Right cardiac atrium (tissue), 5 donors: Measurements from ENCODE around the gene HLA-B. TPM values are rescaled to one million over a fixed set of nuclear protein-coding genes. Genes with fewer than 3 reads are reported as not detected.
"Not testable (repeated sequence)": the region's sequence is repeated elsewhere in the genome, so short reads cannot be mapped to it uniquely, and the experiment has no call there.

Source experiments
- ATAC-seq, 2 donors: fragments of 200-7000 bp; cut with Tn5 transposase; one replicate each; pipeline versions ENCODE4 v1.8.0 to v1.9.1; 2020; ENCODE audit warnings: moderate library complexity in 2 of 2, mild to moderate bottlenecking in 1 of 2
- DNase-seq, 3 donors: peaks; one replicate each; pipeline ENCODE4 v3.0.0-alpha.2; 2020
- H3K27ac ChIP-seq: one replicate; pipeline ENCODE4 v1.5.1; 2013; ENCODE audit warnings: mild to moderate bottlenecking, low read length, control low read depth, moderate library complexity
- H3K27me3 ChIP-seq: one replicate; pipeline ENCODE4 v1.6.1; 2013; ENCODE audit not compliant: control insufficient read depth, insufficient read depth
- H3K4me1 ChIP-seq: one replicate; pipeline ENCODE4 v1.6.1; 2013; ENCODE audit warnings: low read length; ENCODE audit not compliant: control insufficient read depth, insufficient read depth
- H3K4me3 ChIP-seq: one replicate; pipeline ENCODE4 v1.5.1; 2013; ENCODE audit warnings: low read length, control low read depth
- H3K9me3 ChIP-seq: one replicate; pipeline ENCODE4 v1.6.1; 2013; ENCODE audit warnings: low read length; ENCODE audit not compliant: control insufficient read depth
- WGBS: extraction: QIAGEN DNeasy Blood & Tissue Kit; methylation state at CpG from one replicate; pipeline ENCODE4 v1.1.7; 2013; 5-methylcytosine and 5-hydroxymethylcytosine counted together
- intact Hi-C, 4 donors: fragments of 100-400 bp; cut with DNase I; formaldehyde crosslinking; loops; one replicate each; pipeline versions ENCODE4 v1.11.0 to v1.14.0; 2022 to 2023
- polyA plus RNA-seq: library from polyadenylated mRNA; stranded (reverse); fragments of 200-250 nt; gene quantifications from one replicate; pipeline ENCODE4 v1.2.3, GENCODE V29; 2013
- total RNA-seq, 4 donors: library from RNA; stranded (reverse); fragmentation: NEBNext Ultra II Directional; extraction: Animal tissue kit (Norgen Biotek cat#: 25700); gene quantifications; one replicate each; pipeline ENCODE4 v1.2.1, GENCODE V29; 2021
- donor health status: healthy with polysubstance abuse.
- donor health status: DM: no; HTN: yes; CAD: no.
- donor health status: DM: no; HTN: no; CAD: no.
- donor health status: DM: no; HTN: yes; CAD: no; lungs with severe emphysema.
- donor health status: DM: yes; HTN: yes; CAD: no.

The HLA-B gene
- total and polyA plus RNA-seq, 5 donors, result 283 to 475 (median 411) TPM

DNA sequence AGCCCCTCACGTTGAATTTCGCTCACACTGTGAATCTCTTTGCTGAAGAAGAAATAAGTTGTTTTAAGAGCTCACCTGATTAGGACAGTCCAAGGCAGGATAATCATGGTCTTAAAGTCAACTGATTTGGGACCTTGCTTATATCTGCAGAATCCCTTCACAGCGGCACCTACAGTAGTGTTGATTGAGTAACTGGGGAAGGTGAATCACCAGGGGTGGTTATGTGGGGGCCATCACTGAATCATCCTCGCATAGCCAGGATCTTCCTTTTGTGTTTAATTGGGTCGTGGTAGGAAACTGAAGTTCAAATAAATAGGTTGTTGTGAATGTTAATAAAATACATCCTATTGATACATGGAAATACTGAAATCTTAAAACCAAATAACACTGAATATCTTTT, 26.2 kb upstream of the HLA-B start:
- no peaks in the 10 kb centered on the region for H3K9me3 ChIP-seq
- intact Hi-C loops, result no loop called here
- H3K4me3 ChIP-seq, result no peak overlapping the region
- H3K27me3 ChIP-seq, result no peaks in the 10 kb centered on the region
- no peak overlapping the region for H3K27ac ChIP-seq
- DNase-seq, result no peak
- 65% methylated on average over 5 of the region's 5 CpGs for WGBS
- no peaks in the 10 kb centered on the region for H3K4me1 ChIP-seq
- no peak for ATAC-seq

DNA sequence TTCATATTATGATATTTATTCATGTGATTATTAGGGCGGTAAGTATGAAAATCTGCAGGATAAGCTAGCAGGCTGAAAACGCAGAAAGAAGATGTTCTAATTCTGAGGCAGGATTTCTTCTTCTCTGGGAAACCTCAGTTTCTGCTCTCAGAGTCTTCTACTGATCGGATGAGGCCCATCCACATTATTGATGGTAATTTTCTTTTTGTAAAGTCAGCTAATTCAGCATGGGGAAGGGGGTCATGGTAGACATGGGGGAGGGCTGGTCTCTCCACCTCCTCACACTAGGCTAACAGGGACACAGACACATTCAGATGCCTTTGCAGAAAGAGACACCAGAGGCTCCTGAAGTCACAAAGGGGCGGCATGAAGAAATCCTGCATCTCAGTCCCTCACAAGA, 24.7 kb upstream of the HLA-B start:
- no peaks in the 10 kb centered on the region for H3K9me3 ChIP-seq
- H3K27ac ChIP-seq, result no peak overlapping the region
- no peak for DNase-seq
- no peak overlapping the region for H3K4me3 ChIP-seq
- intact Hi-C loops, result no loop called here
- no peaks in the 10 kb centered on the region for H3K27me3 ChIP-seq
- 78% methylated on average over 4 of the region's 4 CpGs for WGBS
- no peaks in the 10 kb centered on the region for H3K4me1 ChIP-seq
- no peak for ATAC-seq

DNA sequence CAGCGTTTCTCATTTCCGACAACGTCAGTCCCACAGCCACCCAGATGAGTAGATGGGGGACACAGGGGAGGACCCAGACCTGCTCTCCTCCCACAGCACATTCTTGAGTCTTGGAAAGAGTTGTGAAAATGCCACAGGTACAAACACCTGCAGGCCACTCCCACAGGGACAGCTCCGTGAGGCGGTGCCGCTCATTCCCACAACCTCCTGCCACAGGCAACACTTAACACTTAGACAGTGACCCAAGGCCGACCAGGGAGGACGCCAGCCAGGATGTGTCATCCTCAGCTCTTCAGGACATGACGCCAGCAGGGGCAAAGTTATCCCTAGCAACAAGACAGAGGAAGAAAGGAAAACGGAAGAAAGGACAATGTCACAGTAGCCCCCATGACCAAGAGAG, 22.9 kb upstream of the HLA-B start:
- intact Hi-C loops, result loop anchor here in 1 of 4 donors (10.0 kb wide), 1 partner anchor 245 kb away; the partner anchor contains the start of gene PSORS1C2
- Histone ChIP-seq H3K4me1 (no peaks in the 10 kb centered on the region), H3K9me3 (no peaks in the 10 kb centered on the region), H3K27me3 (no peaks in the 10 kb centered on the region), H3K4me3 (no peak overlapping the region), H3K27ac (no peak overlapping the region)
- 54% methylated on average over 10 of the region's 10 CpGs for WGBS
- no peak for DNase-seq
- ATAC-seq, result no peak

DNA sequence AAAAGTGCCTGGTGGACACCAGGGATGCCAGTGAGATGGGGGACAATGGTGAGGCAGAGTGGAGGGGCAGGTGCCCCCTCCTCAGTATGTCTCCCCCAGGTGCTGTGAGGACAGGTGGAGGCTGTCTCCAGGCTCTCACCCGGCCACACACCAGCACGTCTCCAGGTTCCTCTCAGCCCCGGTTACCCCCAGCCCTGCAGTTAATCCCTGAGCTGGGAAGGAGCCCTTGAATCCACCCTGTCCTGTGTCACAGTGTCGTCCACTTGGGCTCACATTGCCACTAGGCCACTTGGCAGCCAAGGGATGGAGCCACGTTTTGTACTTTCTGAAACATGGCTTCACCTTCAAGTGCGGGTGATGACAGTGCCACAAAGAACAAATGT, 21.7 kb upstream of the HLA-B start:
- DNase-seq, result no peak
- no peak for ATAC-seq
- Histone ChIP-seq H3K4me3 (no peak overlapping the region), H3K27me3 (no peaks in the 10 kb centered on the region), H3K9me3 (no peaks in the 10 kb centered on the region), H3K4me1 (no peaks in the 10 kb centered on the region), H3K27ac (no peak overlapping the region)
- intact Hi-C loops, result loop anchor here in 1 of 4 donors (10.0 kb wide), 1 partner anchor 244 kb away; the partner anchor contains the start of gene PSORS1C2
- WGBS, result 66% methylated on average over 6 of the region's 6 CpGs

DNA sequence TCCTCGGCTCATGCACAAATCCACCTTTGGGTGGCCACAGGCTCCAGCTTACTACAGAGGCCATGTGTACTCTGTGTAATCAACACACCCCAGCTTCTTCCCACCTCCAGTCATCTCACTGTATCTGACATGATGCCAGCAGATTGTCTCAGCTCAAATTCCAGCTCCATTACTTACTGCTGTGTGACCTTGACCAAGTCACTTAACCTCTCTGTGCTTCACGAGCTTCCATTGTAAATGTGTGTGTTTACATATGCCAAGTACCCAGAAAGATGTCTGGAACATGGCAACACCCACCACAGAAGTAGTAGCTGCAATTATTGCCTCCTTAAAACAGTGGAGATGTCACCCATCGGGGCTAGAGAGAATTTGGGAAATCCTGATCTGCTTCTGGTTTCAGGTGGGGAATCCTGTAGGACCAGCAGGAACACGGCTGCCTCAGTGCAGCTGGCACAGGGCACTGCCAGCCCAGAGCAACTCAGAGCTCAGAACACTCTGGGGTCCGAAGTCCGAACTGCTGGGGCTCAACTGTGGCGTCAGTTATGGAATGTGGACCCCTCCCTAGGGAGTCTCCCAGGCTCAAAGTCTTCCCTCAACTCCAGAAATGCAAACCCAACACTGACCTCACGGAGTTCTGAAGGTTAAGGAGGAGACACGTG, 21.2 kb upstream of the HLA-B start:
- H3K4me1 ChIP-seq, result no peaks in the 10 kb centered on the region
- H3K27ac ChIP-seq, result no peak overlapping the region
- intact Hi-C loops, result loop anchor here in 1 of 4 donors (10.0 kb wide), 1 partner anchor 243 kb away; the partner anchor contains the start of gene PSORS1C2
- H3K9me3 ChIP-seq, result no peaks in the 10 kb centered on the region
- no peaks in the 10 kb centered on the region for H3K27me3 ChIP-seq
- WGBS, result 53% methylated on average over 9 of the region's 9 CpGs
- no peak for DNase-seq
- H3K4me3 ChIP-seq, result no peak overlapping the region
- no peak for ATAC-seq

DNA sequence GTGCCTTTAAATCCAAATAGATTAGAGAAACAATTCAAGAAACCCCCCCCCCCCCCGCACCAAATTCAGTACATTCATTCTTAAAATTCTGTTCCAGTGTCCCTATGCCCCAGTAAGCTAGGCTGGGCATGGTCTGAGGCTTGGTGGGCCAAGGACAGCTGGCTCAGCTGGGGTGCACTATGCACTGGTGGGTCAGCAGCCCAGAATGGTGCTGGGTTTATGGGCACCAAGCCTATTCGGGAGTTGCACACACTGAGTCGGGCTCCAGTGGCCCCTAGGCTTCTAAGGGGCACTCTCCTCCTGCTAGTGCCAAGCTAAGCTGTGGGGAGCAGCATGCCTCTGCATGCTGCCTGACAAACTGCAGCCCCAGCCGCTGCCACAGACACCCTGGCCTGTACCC, 20.1 kb upstream of the HLA-B start:
- Histone ChIP-seq H3K4me1 (no peaks in the 10 kb centered on the region), H3K4me3 (no peak overlapping the region), H3K9me3 (no peaks in the 10 kb centered on the region), H3K27me3 (no peaks in the 10 kb centered on the region), H3K27ac (no peak overlapping the region)
- intact Hi-C loops, result loop anchor here in 1 of 4 donors (10.0 kb wide), 1 partner anchor 242 kb away; the partner anchor contains the start of gene PSORS1C2
- WGBS, result 34% methylated on average over 4 of the region's 4 CpGs
- DNase-seq, result no peak
- ATAC-seq, result no peak

DNA sequence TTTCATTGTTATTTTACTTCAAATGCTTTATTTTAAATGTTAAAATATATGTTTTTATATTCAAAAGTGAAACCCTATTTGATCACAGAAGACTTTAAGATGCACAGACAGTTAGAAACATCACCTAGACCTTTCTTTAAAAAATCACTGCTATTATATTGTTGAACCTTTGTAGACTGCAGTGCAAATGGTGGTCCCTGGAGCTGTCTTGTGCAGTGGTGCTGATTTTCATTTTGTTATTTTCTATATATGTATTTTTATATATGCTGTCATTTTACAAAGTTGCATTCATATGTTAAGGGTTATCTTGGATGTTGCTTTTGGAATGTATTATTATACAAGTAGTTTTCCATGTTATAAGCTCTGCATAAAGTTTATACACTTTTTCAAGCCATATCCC, 18.7 kb upstream of the HLA-B start:
- H3K27me3 ChIP-seq, result no peaks in the 10 kb centered on the region

DNA sequence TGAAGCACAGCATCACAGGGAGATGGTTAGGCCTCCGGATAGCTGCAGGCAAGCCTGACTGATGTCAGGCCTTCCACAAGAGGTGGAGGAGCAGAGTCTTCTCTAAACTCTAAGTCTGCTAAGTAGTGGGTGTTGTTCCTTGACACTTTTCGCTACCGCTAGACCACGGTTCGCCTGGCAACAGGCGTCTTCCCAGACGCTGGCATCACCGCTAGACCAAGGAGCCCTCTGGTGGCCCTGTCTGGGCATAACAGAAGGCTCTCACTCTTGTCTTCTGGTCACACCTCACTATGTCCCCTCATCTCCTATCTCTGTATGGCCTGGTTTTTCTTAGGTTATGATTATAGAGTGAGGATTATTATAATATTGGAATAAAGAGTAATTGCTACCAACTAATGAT, 17.1 kb upstream of the HLA-B start:
- not testable (repeated sequence) for DNase-seq, H3K27me3 ChIP-seq, ATAC-seq, H3K27ac ChIP-seq, H3K9me3 ChIP-seq, H3K4me1 ChIP-seq, H3K4me3 ChIP-seq
- intact Hi-C loops, result loop anchor here in 1 of 4 donors (10.0 kb wide), 1 partner anchor 239 kb away; the partner anchor contains the start of gene PSORS1C2
- WGBS, result 0% methylated on average over 4 of the region's 8 CpGs

More for the DNA sequence above, 18.7 kb upstream of the HLA-B start:
- DNase-seq (no peak), ATAC-seq (no peak)
- no peaks in the 10 kb centered on the region for H3K4me1 ChIP-seq
- H3K9me3 ChIP-seq, result no peaks in the 10 kb centered on the region
- no peak overlapping the region for H3K4me3 ChIP-seq
- no peak overlapping the region for H3K27ac ChIP-seq
- intact Hi-C loops, result loop anchor here in 1 of 4 donors (10.0 kb wide), 1 partner anchor 241 kb away; the partner anchor contains the start of gene PSORS1C2

DNA sequence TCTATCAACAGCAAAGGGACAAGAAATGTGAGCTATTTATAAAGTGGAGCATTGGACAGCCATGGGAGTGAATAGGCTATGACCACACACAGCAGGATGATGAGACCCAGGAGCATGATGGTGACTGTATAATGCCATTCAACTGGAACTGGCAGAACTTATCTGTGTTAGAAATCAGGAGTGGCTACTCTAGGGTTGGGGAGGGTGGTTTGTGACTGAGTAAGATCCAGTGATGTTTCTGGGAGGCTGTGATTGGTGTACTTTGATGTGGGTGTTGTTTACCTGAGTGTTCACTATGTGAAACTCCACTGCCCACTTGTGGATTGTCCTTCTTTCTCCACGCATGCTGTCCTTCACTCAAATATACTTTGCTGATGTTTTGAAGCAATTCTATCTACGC, 11.5 kb upstream of the HLA-B start:
- Histone ChIP-seq H3K9me3 (no peaks in the 10 kb centered on the region), H3K4me1 (no peaks in the 10 kb centered on the region), H3K27me3 (no peaks in the 10 kb centered on the region), H3K27ac (no peak overlapping the region), H3K4me3 (no peak overlapping the region)
- intact Hi-C loops, result loop anchor here (5.0 kb wide), 3 partner anchors 176 to 231 kb away; partner anchors contain the start of gene PSORS1C2 (in 2 of the 4)
- 77% methylated on average over 2 of the region's 2 CpGs for WGBS
- DNase-seq, result no peak
- ATAC-seq, result no peak

DNA sequence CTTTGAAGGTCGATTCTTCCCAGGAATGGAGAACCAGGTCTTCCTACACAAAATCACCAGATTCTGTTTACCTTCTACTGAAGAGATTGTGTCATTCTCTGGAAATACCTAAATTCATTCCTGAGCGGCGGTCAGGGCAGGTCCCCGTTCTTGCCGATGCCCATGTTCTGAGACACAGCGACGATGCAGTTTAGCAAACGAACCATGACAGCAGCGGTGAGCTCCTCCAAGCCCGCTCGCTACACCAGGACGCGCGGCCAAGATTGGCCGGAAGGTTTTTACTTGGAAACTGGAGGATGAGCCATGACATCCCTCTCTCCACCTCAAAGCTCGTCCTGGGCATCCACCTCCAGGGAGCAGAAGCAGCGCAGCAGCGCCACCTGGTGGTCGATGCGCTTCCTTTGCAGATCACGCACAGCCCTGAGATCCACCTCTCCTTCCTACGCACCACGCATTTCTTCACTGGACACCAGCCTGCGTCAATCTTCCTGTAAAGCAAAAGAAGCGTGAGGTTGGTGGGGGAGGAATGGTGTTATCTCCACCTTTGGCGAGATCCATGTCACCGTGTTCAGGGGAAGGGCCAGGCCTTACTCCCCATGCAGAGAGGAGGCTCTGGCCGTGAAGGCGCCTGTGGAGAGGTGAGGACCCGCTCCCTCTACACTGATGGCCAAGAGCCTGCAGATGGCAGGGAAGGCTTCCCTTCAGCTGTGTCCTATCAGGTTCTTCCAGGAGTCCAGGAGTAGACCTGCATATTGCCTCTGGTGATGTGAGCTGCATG, 9.9 kb upstream of the HLA-B start:
- H3K4me1 ChIP-seq, result no peaks in the 10 kb centered on the region
- ATAC-seq, result peak; percentile 98 to 99
- WGBS, result 5% methylated on average over 30 of the region's 30 CpGs
- no peaks in the 10 kb centered on the region for H3K9me3 ChIP-seq
- no peak overlapping the region for H3K27ac ChIP-seq
- peak; percentile 86 to 96 (median 96) for DNase-seq
- H3K4me3 ChIP-seq, result no peak overlapping the region
- H3K27me3 ChIP-seq, result no peaks in the 10 kb centered on the region
- intact Hi-C loops, result loop anchor here (1.0 to 5.0 kb wide), 5 partner anchors 170 to 230 kb away; partner anchors contain the start of gene PSORS1C2 (in 2 of the 4)

DNA sequence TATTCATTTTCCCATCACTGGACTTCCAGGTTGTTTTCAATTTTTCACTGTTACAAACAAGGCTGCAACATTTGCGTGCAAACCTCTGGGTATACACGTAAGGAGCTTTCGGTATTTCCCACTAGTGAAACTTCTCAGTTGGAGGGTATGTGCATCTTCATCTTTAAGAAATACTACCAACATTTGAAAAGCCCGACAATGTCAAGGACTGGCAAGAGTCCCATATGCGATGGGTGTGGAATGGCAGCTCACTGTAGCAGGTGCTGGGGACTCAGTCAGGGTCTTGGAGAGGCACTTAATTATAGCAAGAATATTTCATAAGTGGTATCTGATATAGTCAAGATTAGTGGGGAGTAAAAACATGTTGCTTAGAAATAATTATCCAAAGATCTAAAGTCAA, 8.9 kb upstream of the HLA-B start:
- Histone ChIP-seq H3K9me3 (no peaks in the 10 kb centered on the region), H3K27ac (no peak overlapping the region), H3K4me3 (no peak overlapping the region), H3K27me3 (no peaks in the 10 kb centered on the region), H3K4me1 (no peaks in the 10 kb centered on the region)
- DNase-seq, result no peak
- ATAC-seq, result no peak
- intact Hi-C loops, result loop anchor here (2.0 to 5.0 kb wide), 4 partner anchors 169 to 229 kb away; partner anchors contain the start of gene PSORS1C2 (in 2 of the 4)
- 73% methylated on average over 5 of the region's 5 CpGs for WGBS
